H1 (cell line): ENCODE measurements around the gene PTGDR2. TPM values are rescaled to one million over a fixed set of nuclear protein-coding genes. Genes with fewer than 3 reads are reported as not detected.

ENCODE experiments used
- CTCF ChIA-PET: fragments of 300-600 bp; sonication (Branson Sonifier 250); formaldehyde crosslinking; loops from one replicate; lab custom pipeline; 2021; ENCODE audit not compliant: partially characterized antibody; lab: Charles Lee
- POLR2A ChIA-PET: fragments of 300-600 bp; sonication (Branson Sonifier 250); formaldehyde crosslinking; loops from one replicate; lab custom pipeline; 2021; ENCODE audit warnings: inconsistent platforms; ENCODE audit not compliant: partially characterized antibody; lab: Charles Lee
- DNase-seq, 2 experiments: peaks; one replicate each; pipeline versions ENCODE4 v3.0.0 to v3.0.0-alpha.2; 2010 to 2022; ENCODE audit warnings: low spot score in 2 of 2, low read depth in 1 of 2, mixed read lengths in 1 of 2
- FAIRE-seq: peaks from 2 replicates; lab custom pipeline; 2011; peaks lifted over from hg19 to GRCh38; lab: Jason Lieb, UNC
- H2AFZ ChIP-seq: 2 replicates; pipeline ENCODE4 v1.8.1; 2012; ENCODE audit warnings: low read length, inconsistent platforms
- H2AK5ac ChIP-seq: 2 replicates; pipeline ENCODE4 v1.6.1; 2013; ENCODE audit warnings: low read depth, low read length
- H2BK120ac ChIP-seq: replicated peaks from 2 replicates; pipeline ENCODE3; 2013; ENCODE audit warnings: low read depth, low read length, inconsistent platforms
- H2BK12ac ChIP-seq: 2 replicates; pipeline ENCODE4 v1.6.1; 2013; ENCODE audit warnings: low read depth, low read length
- H2BK15ac ChIP-seq: 2 replicates; pipeline ENCODE4 v1.6.1; 2013; ENCODE audit warnings: low read length
- H2BK20ac ChIP-seq: 2 replicates; pipeline ENCODE4 v1.6.1; 2013; ENCODE audit warnings: low read length
- H2BK5ac ChIP-seq: 2 replicates; pipeline ENCODE4 v1.6.1; 2013; ENCODE audit warnings: low read depth, low read length
- H3K14ac ChIP-seq: 2 replicates; pipeline ENCODE4 v1.6.1; 2013; ENCODE audit warnings: inconsistent platforms; ENCODE audit not compliant: insufficient read length
- H3K18ac ChIP-seq: 2 replicates; pipeline ENCODE4 v1.6.1; 2013; ENCODE audit warnings: low read length; ENCODE audit errors: extremely low read depth
- H3K23ac ChIP-seq: 2 replicates; pipeline ENCODE4 v1.6.1; 2013; ENCODE audit warnings: inconsistent platforms; ENCODE audit not compliant: insufficient read length
- H3K23me2 ChIP-seq: 2 replicates; pipeline ENCODE4 v1.6.1; 2013; ENCODE audit warnings: low read depth, low read length
- H3K27ac ChIP-seq: 2 replicates; pipeline ENCODE4 v1.6.1; 2011; ENCODE audit warnings: low read depth, low read length, inconsistent platforms
- H3K27me3 ChIP-seq, 4 experiments: replicated peaks in 1 of 4; 1 replicate in 1 of 4; 2 replicates in 3 of 4; pipeline versions ENCODE4 v1.6.1 to v1.8.1; 2011 to 2013; ENCODE audit warnings: low read length in 3 of 4, mild to moderate bottlenecking in 3 of 4, inconsistent platforms in 2 of 4, mixed read lengths in 2 of 4, moderate library complexity in 1 of 4; ENCODE audit not compliant: control insufficient read depth in 3 of 4, insufficient read depth in 3 of 4; ENCODE audit errors: extremely low read depth in 1 of 4
- H3K36me3 ChIP-seq, 4 experiments: 2 replicates each; pipeline versions ENCODE4 v1.6.1 to v1.8.1; 2011 to 2013; ENCODE audit warnings: mild to moderate bottlenecking in 4 of 4, low read length in 3 of 4, moderate library complexity in 2 of 4, control low read depth in 1 of 4, inconsistent platforms in 1 of 4; ENCODE audit not compliant: insufficient read depth in 4 of 4, control insufficient read depth in 2 of 4
- H3K4ac ChIP-seq: replicated peaks from 2 replicates; pipeline ENCODE3; 2013; ENCODE audit warnings: low read length, low read depth, mixed read lengths, inconsistent platforms; ENCODE audit not compliant: insufficient read length
- H3K4me1 ChIP-seq, 4 experiments: replicated peaks in 1 of 4; 1 replicate in 1 of 4; 2 replicates in 3 of 4; pipeline versions ENCODE4 v1.6.1 to v1.8.1; 2011 to 2013; ENCODE audit warnings: low read length in 3 of 4, inconsistent platforms in 2 of 4, mixed read lengths in 1 of 4; ENCODE audit not compliant: insufficient read depth in 4 of 4, control insufficient read depth in 3 of 4
- H3K4me2 ChIP-seq, 2 experiments: 2 replicates each; pipeline versions ENCODE4 v1.6.1 to v1.8.1; 2011 to 2013; ENCODE audit warnings: low read depth in 2 of 2, low read length in 2 of 2, control low read depth in 1 of 2, inconsistent platforms in 1 of 2, mild to moderate bottlenecking in 1 of 2; ENCODE audit not compliant: insufficient read depth in 1 of 2
- H3K4me3 ChIP-seq, 4 experiments: fragments of 200-600, 300-600 bp in 1 of 4; sonication (generic), shearing (Covaris generic), sonication (Bioruptor Twin) in 1 of 4; 2 replicates each; pipeline versions ENCODE4 v1.5.1 to v1.8.1; 2011 to 2016; ENCODE audit warnings: low read length in 4 of 4, low read depth in 3 of 4, control low read depth in 2 of 4, inconsistent platforms in 2 of 4, mild to moderate bottlenecking in 2 of 4, mixed read lengths in 1 of 4, moderate library complexity in 1 of 4; ENCODE audit not compliant: insufficient read depth in 2 of 4; ENCODE audit errors: extremely low read depth in 1 of 4
- H3K56ac ChIP-seq: replicated peaks from 2 replicates; pipeline ENCODE3; 2013; ENCODE audit warnings: low read depth, mild to moderate bottlenecking, mixed read lengths, low read length, inconsistent platforms; ENCODE audit not compliant: insufficient read length
- H3K79me1 ChIP-seq: 2 replicates; pipeline ENCODE4 v1.6.1; 2013; ENCODE audit warnings: low read depth, low read length, control low read depth
- H3K79me2 ChIP-seq, 2 experiments: 2 replicates each; pipeline versions ENCODE4 v1.6.1 to v1.8.1; 2012 to 2013; ENCODE audit warnings: low read length in 2 of 2, mild to moderate bottlenecking in 2 of 2, inconsistent platforms in 1 of 2; ENCODE audit not compliant: insufficient read depth in 2 of 2, control insufficient read depth in 1 of 2
- H3K9ac ChIP-seq, 4 experiments: replicated peaks in 1 of 4; 1 replicate in 1 of 4; 2 replicates in 3 of 4; pipeline versions ENCODE4 v1.6.1 to v1.8.1; 2011 to 2013; ENCODE audit warnings: low read depth in 3 of 4, low read length in 3 of 4, control low read depth in 2 of 4, mild to moderate bottlenecking in 2 of 4, moderate library complexity in 2 of 4, inconsistent platforms in 1 of 4; ENCODE audit errors: extremely low read depth in 1 of 4
- H3K9me3 ChIP-seq, 2 experiments: 2 replicates each; pipeline versions ENCODE4 v1.6.1 to v1.8.1; 2012 to 2013; ENCODE audit warnings: mild to moderate bottlenecking in 2 of 2, moderate library complexity in 2 of 2, control low read depth in 1 of 2, inconsistent platforms in 1 of 2, low read depth in 1 of 2, low read length in 1 of 2, mixed read lengths in 1 of 2; ENCODE audit not compliant: insufficient read depth in 2 of 2
- H4K20me1 ChIP-seq, 2 experiments: replicated peaks in 1 of 2; 2 replicates each; pipeline versions ENCODE3 to v1.8.1; 2011 to 2013; ENCODE audit warnings: inconsistent platforms in 2 of 2, low read length in 2 of 2, mild to moderate bottlenecking in 1 of 2; ENCODE audit not compliant: insufficient read depth in 2 of 2, control insufficient read depth in 1 of 2
- H4K5ac ChIP-seq: 2 replicates; pipeline ENCODE4 v1.6.1; 2013; ENCODE audit warnings: low read length, low read depth, mixed read lengths, inconsistent platforms; ENCODE audit not compliant: insufficient read length
- H4K8ac ChIP-seq: 2 replicates; pipeline ENCODE4 v1.8.0; 2013; ENCODE audit warnings: mild to moderate bottlenecking, moderate library complexity, low read length, inconsistent platforms; ENCODE audit not compliant: insufficient read depth; ENCODE audit errors: extremely low read depth
- H4K91ac ChIP-seq: replicated peaks from 2 replicates; pipeline ENCODE3; 2013; ENCODE audit warnings: low read length, mixed read lengths, inconsistent platforms; ENCODE audit not compliant: insufficient read length
- CHD1 ChIP-seq: IDR thresholded peaks from 2 replicates; pipeline ENCODE4 v1.6.1; 2012; ENCODE audit warnings: low read depth, low read length, improper control_type of control experiment
- MAX ChIP-seq: IDR thresholded peaks from 2 replicates; pipeline ENCODE4 v1.6.1; 2012; ENCODE audit warnings: inconsistent platforms
- POLR2AphosphoS5 ChIP-seq: IDR thresholded peaks from 2 replicates; pipeline ENCODE4 v1.6.1; 2011; ENCODE audit warnings: low read depth, low read length
- RNF2 ChIP-seq: fragments of 200-900, 300-1000 bp; sonication (generic); IDR thresholded peaks from 2 replicates; pipeline ENCODE4 v1.7.1; 2016; ENCODE audit warnings: borderline replicate concordance, low read depth, mild to moderate bottlenecking, antibody characterized with exemption, low read length; ENCODE audit not compliant: poor library complexity, severe bottlenecking; ENCODE audit errors: missing control alignments
- WGBS, 2 experiments: shearing (Covaris generic) in 1 of 2; methylation state at CpG; one replicate each; pipeline versions ENCODE4 v1.1.6 to v1.1.7; 2013 to 2015; ENCODE audit warnings: low lambda C conversion rate in 2 of 2, mixed read lengths in 2 of 2, inconsistent platforms in 1 of 2, low coverage in 1 of 2, missing lambda C conversion rate in 1 of 2; ENCODE audit not compliant: insufficient replicate concordance in 2 of 2, insufficient coverage in 1 of 2, insufficient read length in 1 of 2; ENCODE audit errors: extremely low coverage in 1 of 2, missing lambda C conversion rate in 1 of 2; 5-methylcytosine and 5-hydroxymethylcytosine counted together
- polyA plus RNA-seq, 7 experiments: library from polyadenylated mRNA; depleted of rRNA in 3 of 7; stranded (reverse) in 5 of 7; unstranded in 2 of 7; fragments of >200 nt in 5 of 7; fragments of 200-250 nt in 2 of 7; gene quantifications; 1 replicate in 5 of 7; 2 replicates in 1 of 7; 4 replicates in 1 of 7; pipeline versions ENCODE4 v1.2.1 to v1.2.3, GENCODE V29; 2011 to 2013; ENCODE audit warnings: missing spikeins in 2 of 7, mixed read lengths in 2 of 7
- total RNA-seq: library from RNA; stranded (reverse); fragmentation: NEBNext Ultra II Directional; extraction: Animal tissue kit (Norgen Biotek cat#: 25700); gene quantifications from 2 replicates; pipeline ENCODE4 v1.2.1, GENCODE V29; 2021

The PTGDR2 gene
- total and polyA plus RNA-seq, 2 of the 8 experiments (the other 6 are each of a cell fraction or from before 2014, with no cell fraction given) = 0.20 TPM; not detected in 1

- H3K4me1 ChIP-seq = no peaks in the 10 kb centered on the region
- H3K9ac ChIP-seq = no peak overlapping the region
- no peaks in the 10 kb centered on the region for H3K23me2 ChIP-seq
- no peak for DNase-seq
- no peaks in the 10 kb centered on the region; a peak in 1 of 7 replicates for H3K27me3 ChIP-seq
- H3K18ac ChIP-seq = no peak overlapping the region
- no peak overlapping the region for H3K4me2 ChIP-seq
- H3K27ac ChIP-seq = no peak overlapping the region
- FAIRE-seq = no peak
- ChIA-PET POLR2A (interaction anchor here (0.6 kb wide), 1 partner anchor 79 kb away, joined by 3 read pairs; no protein-coding TSS in a partner anchor), CTCF (interaction anchor here (0.6 to 18.0 kb wide), 4 partner anchors 50 to 71 kb away, joined by 4 to 522 read pairs (median 4); partner anchors contain the start of gene PRPF19)
- H2BK120ac ChIP-seq = no peak overlapping the region
- H3K4me3 ChIP-seq = no peak overlapping the region
- WGBS, 2 experiments = 76% methylated on average over 6 of the region's 6 CpGs; no CpG with 5 or more reads in 1 of the 2 experiments
- H3K14ac ChIP-seq = no peak overlapping the region
- no peak overlapping the region for H2AK5ac ChIP-seq
- H3K79me1 ChIP-seq = no peaks in the 10 kb centered on the region
- H3K9me3 ChIP-seq = no peaks in the 10 kb centered on the region
- H4K91ac ChIP-seq = no peak overlapping the region
- H3K36me3 ChIP-seq = no peaks in the 10 kb centered on the region
- H2BK5ac ChIP-seq = no peak overlapping the region
- H4K8ac ChIP-seq = no peak overlapping the region
- no peak overlapping the region for H4K5ac ChIP-seq
- no peak overlapping the region for H3K4ac ChIP-seq
- H2BK20ac ChIP-seq = no peak overlapping the region
- no peak overlapping the region for H2AFZ ChIP-seq
- no peak overlapping the region for H3K56ac ChIP-seq
- no peak overlapping the region for H2BK12ac ChIP-seq
- no peak overlapping the region for H2BK15ac ChIP-seq
- H4K20me1 ChIP-seq = peaks cover 0 to 2% of the 10 kb centered on the region in 2 experiments
- no peak overlapping the region for H3K23ac ChIP-seq
- H3K79me2 ChIP-seq = no peaks in the 10 kb centered on the region
- TF ChIP-seq RNF2 = no peak
- TF ChIP-seq MAX = no peak
- TF ChIP-seq CHD1 = no peak
- TF ChIP-seq POLR2AphosphoS5 = no peak
These were observed 30.0 kb downstream of the PTGDR2 start for GRCh38 chr11:60825790-60826189.
